Measurements from ENCODE around the gene NARF.

DNA sequence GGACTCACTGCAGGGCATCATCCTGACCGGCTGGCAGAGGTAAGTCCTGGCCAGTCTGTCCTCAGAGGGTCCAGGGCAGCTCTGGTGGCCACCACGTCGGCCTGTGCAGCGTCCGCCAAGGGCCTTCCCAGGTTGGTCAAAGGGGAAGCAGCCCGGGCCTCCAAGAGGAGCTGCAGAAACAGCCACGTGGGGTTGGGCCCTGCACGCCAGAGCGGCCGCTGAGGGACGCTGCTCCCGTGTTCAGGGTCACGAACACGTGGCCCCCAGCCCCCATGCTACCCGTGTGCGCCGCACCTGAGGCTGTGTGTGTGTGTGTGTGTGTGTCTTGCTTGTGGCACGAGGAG is 21.2 kb upstream of the NARF start:
- TF ChIP-seq, protein P1, sequence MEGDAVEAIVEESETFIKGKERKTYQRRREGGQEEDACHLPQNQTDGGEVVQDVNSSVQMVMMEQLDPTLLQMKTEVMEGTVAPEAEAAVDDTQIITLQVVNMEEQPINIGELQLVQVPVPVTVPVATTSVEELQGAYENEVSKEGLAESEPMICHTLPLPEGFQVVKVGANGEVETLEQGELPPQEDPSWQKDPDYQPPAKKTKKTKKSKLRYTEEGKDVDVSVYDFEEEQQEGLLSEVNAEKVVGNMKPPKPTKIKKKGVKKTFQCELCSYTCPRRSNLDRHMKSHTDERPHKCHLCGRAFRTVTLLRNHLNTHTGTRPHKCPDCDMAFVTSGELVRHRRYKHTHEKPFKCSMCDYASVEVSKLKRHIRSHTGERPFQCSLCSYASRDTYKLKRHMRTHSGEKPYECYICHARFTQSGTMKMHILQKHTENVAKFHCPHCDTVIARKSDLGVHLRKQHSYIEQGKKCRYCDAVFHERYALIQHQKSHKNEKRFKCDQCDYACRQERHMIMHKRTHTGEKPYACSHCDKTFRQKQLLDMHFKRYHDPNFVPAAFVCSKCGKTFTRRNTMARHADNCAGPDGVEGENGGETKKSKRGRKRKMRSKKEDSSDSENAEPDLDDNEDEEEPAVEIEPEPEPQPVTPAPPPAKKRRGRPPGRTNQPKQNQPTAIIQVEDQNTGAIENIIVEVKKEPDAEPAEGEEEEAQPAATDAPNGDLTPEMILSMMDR (IDR thresholded peaks at IDR 0.05) = no peak
- no peak for TF ChIP-seq POLR2A (IDR thresholded peaks at IDR 0.05)
